ENCODE measurements around the gene REV1. TPM values are rescaled to one million over a fixed set of nuclear protein-coding genes. Genes with fewer than 3 reads are reported as not detected.

REV1 gene
- total and polyA plus RNA-seq, 8 donors = 6.5 to 122 (median 23.5) TPM

- intact Hi-C loops (cut with DNase I; ENCODE audit: low total_unique reads) = no loop called here
- H3K27me3 ChIP-seq = no peaks in the 10 kb centered on the region
- H3K9me3 ChIP-seq = no peaks in the 10 kb centered on the region
- 95 to 99% (median 98%) methylated on average over 10 of the region's 10 CpGs for WGBS, 5 donors
- H3K4me3 ChIP-seq = no peak overlapping the region
- no peak overlapping the region for H3K27ac ChIP-seq
- no peak for DNase-seq
- peaks cover 0 to 25% (median 2%) of the 10 kb centered on the region in 4 donors for H3K4me1 ChIP-seq
- H3K36me3 ChIP-seq = peaks cover 10 to 57% (median 45%) of the 10 kb centered on the region in 4 donors
- TF ChIP-seq POLR2AphosphoS5 (IDR thresholded peaks at IDR 0.05) (no peak), POLR2A (IDR thresholded peaks at IDR 0.05) (no peak), CTCF (IDR thresholded peaks at IDR 0.05) (no peak), EP300 (IDR thresholded peaks at IDR 0.05) (no peak)
Measured at GRCh38 chr2:99436874-99437273, 52.9 kb downstream of the REV1 start.

DNA sequence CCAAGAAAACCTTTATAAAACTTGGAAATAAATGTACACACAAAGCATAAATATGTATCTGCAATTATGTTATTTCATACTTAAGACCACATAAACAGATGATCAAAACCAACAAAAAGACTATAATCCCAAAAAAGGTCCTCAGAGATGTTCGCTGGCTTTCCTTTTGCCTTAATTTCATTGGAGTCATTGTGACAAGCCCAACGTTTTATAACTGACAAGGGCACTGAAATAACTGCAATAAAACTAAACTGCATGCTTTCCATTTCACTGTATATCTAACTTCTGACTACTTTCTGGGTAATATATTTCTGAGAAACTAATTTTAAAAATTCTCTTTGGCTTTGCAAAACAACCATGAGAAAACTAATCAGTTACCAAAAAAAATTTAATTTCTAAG, 56.5 kb downstream of the REV1 start:
- Histone ChIP-seq H3K4me3 (no peak overlapping the region), H3K27ac (no peak overlapping the region), H3K4me1 (peaks cover 0 to 33% (median 10%) of the 10 kb centered on the region in 4 donors), H3K36me3 (peaks cover 3 to 49% (median 42%) of the 10 kb centered on the region in 4 donors), H3K9me3 (no peaks in the 10 kb centered on the region), H3K27me3 (no peaks in the 10 kb centered on the region)
- WGBS, 5 donors = 71 to 81% (median 76%) methylated on average over 2 of the region's 2 CpGs
- DNase-seq = no peak
- intact Hi-C loops (cut with DNase I; ENCODE audit: low total_unique reads) = no loop called here
- TF ChIP-seq EP300 (IDR thresholded peaks at IDR 0.05) (no peak), POLR2AphosphoS5 (IDR thresholded peaks at IDR 0.05) (no peak), POLR2A (IDR thresholded peaks at IDR 0.05) (no peak), CTCF (IDR thresholded peaks at IDR 0.05) (no peak)

GRCh38 chr2:99431587-99432275, 58.1 kb downstream of the REV1 start:
- H3K36me3 ChIP-seq = peaks cover 0 to 57% (median 47%) of the 10 kb centered on the region in 4 donors
- peak in 1 of 3 donors; percentile 33 for TF ChIP-seq POLR2AphosphoS5 (IDR thresholded peaks at IDR 0.05)
- TF ChIP-seq CTCF (IDR thresholded peaks at IDR 0.05) = no peak
- peaks cover 0 to 33% (median 10%) of the 10 kb centered on the region in 4 donors for H3K4me1 ChIP-seq
- H3K27me3 ChIP-seq = no peaks in the 10 kb centered on the region
- no peak for DNase-seq
- H3K4me3 ChIP-seq = no peak overlapping the region
- H3K9me3 ChIP-seq = no peaks in the 10 kb centered on the region
- intact Hi-C loops (cut with DNase I; ENCODE audit: low total_unique reads) = no loop called here
- peak overlapping the region in 3 of 5 donors; percentile 21 to 73 (median 21) for H3K27ac ChIP-seq
- WGBS, 5 donors = 74 to 91% (median 85%) methylated on average over 12 of the region's 12 CpGs

- H3K4me1 ChIP-seq = peaks cover 0 to 33% (median 11%) of the 10 kb centered on the region in 4 donors
- peak in 1 of 3 donors; percentile 18 for TF ChIP-seq POLR2AphosphoS5 (IDR thresholded peaks at IDR 0.05)
- TF ChIP-seq CTCF (IDR thresholded peaks at IDR 0.05) = no peak
- intact Hi-C loops (cut with DNase I; ENCODE audit: low total_unique reads) = no loop called here
- H3K4me3 ChIP-seq = no peak overlapping the region
- peak in 1 of 2 donors; percentile 15 for DNase-seq
- H3K27ac ChIP-seq = peak overlapping the region in 4 of 5 donors; percentile 7 to 73 (median 21)
- H3K36me3 ChIP-seq = peaks cover 0 to 58% (median 57%) of the 10 kb centered on the region in 4 donors
- H3K9me3 ChIP-seq = no peaks in the 10 kb centered on the region
- 41 to 69% (median 68%) methylated on average over 4 of the region's 4 CpGs for WGBS, 5 donors
- H3K27me3 ChIP-seq = no peaks in the 10 kb centered on the region
Measured at GRCh38 chr2:99430614-99431291, 59.1 kb downstream of the REV1 start.
